NK-92 treated with Interleukin-12 subunit alpha and Interleukin-12 subunit beta, amount 100 ng/mL, for 24 hours (cell line): Measurements from ENCODE around the gene ATF2.

Experiments used
- DNase-seq: peaks from one replicate; lab custom pipeline; 2025; lab: John Stamatoyannopoulos, UW

ATF2 gene

DNA sequence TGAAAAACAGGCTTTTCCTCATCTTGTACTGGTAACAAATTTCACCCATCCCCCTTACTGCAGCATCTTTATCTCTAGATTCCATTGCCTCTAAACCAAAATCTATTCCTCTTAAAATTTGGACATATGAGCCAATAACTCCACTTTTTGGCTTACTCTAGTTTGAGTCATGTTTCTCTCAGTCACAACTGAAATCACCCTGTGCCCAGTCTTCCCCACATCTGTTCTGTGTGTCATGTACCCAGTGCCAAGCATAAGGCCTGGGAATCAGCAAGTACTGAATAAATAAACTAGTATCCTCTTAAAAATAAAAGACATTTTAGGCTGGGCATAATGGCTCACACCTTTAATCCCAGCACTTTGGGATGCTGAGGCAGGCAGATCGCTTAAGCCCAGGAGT, 142.1 kb downstream of the ATF2 start:
- DNase-seq: no peak

DNA sequence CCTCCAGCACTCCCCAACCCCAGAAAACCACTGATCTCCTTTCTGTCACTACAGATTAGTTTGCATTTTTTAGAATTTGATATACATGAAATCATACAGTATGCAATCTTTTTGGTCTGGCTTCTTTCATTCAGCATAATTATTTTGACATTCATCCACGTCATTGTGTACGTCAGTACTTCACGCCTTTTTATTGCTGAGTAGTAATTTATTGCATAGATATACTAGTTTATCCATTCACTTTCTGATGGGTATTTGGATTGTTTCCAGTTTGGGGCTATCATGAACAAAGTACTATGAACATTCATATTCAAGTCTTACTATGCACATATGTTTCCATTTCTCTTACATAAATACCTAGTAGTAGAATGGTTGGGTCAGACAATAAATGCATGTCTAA, 142.8 kb downstream of the ATF2 start:
- DNase-seq: no peak

DNA sequence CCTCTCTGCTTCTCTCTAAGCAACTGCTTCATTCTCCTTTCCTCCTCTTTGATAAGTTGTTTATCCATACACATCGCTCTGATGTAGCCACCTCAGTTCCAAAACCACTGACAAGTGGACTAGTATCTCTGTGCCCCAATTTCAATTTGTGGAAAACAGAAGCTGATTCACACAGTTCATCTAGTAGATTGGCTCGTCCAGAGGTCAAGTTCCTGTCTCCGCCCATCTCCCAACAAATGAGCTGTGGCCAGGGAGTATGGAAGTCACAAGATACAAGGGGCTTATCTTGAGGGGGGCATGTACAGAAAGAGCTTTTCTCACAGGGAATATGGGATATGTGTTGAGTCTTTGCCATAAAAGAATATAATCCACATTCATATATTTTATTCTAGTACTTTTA, 145.1 kb downstream of the ATF2 start:
- no peak for DNase-seq
